Measurements from ENCODE around the gene ZNF804A.

Gene ZNF804A

DNA sequence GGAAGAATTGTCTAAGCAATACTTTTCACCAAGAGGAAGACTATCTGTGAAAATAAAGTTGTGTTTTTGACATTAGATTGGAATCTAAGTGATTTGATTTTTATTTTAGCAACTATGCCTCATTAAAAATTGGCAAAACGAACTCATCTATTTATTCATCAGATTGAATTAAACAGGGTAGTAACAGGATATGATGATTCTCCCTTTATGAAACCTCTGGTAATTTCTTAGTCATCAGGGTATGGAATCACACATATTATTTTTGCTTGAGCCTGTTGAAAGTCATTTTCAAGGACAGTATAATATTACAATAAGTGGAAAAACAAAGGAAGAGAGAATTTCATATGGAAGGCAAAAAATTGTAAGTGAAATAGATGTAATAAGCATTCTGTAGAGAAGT lies 22.0 kb downstream of the ZNF804A start:
- Histone ChIP-seq H3K4me2 (no peak overlapping the region), H4K20me1 (ENCODE audit: insufficient read depth) (no peaks in the 10 kb centered on the region), H3K4me3 (IDR thresholded peaks at IDR 0.05; ENCODE audit: insufficient read depth, low read depth, low read length) (no peak overlapping the region), H3K9ac (no peak overlapping the region), H3K79me2 (ENCODE audit: insufficient read depth, low read depth) (peaks cover 25% of the 10 kb centered on the region; the same call in 1 of the 2 replicates), H3K27me3 (ENCODE audit: insufficient read depth, low read depth) (no peaks in the 10 kb centered on the region), H2AFZ (ENCODE audit: low read depth) (no peak overlapping the region), H3K27ac (no peak overlapping the region), H3K4me1 (ENCODE audit: low read depth, poor library complexity, severe bottlenecking) (no peaks in the 10 kb centered on the region), H3K36me3 (ENCODE audit: insufficient read depth) (no peaks in the 10 kb centered on the region)
- TF ChIP-seq, protein P1, sequence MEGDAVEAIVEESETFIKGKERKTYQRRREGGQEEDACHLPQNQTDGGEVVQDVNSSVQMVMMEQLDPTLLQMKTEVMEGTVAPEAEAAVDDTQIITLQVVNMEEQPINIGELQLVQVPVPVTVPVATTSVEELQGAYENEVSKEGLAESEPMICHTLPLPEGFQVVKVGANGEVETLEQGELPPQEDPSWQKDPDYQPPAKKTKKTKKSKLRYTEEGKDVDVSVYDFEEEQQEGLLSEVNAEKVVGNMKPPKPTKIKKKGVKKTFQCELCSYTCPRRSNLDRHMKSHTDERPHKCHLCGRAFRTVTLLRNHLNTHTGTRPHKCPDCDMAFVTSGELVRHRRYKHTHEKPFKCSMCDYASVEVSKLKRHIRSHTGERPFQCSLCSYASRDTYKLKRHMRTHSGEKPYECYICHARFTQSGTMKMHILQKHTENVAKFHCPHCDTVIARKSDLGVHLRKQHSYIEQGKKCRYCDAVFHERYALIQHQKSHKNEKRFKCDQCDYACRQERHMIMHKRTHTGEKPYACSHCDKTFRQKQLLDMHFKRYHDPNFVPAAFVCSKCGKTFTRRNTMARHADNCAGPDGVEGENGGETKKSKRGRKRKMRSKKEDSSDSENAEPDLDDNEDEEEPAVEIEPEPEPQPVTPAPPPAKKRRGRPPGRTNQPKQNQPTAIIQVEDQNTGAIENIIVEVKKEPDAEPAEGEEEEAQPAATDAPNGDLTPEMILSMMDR (conservative IDR thresholded peaks at IDR 0.05; ENCODE audit: low read depth, low read length) = no peak

DNA sequence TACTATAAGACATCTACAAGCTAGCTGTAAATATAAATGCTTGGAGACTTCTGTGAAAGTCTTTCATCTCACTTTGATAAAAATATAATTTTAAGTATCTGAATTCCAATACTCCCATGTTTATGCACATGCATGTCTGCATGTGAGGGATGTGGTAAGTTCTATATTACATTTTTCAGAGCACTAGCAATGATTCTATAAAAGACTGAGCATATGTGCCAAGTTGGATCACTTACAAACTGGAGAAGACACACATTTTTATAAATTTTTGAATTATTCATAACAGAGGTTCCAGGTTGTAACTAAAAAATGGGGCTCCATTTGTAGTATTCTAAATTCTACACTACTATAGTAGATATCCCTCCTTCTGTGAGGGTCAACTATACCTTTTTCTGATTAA lies 26.0 kb downstream of the ZNF804A start:
- no peaks in the 10 kb centered on the region for H3K4me1 ChIP-seq (ENCODE audit: low read depth, poor library complexity, severe bottlenecking)
- H3K9ac ChIP-seq = no peak overlapping the region
- no peaks in the 10 kb centered on the region for H3K36me3 ChIP-seq (ENCODE audit: insufficient read depth)
- no peak overlapping the region for H3K4me2 ChIP-seq
- H2AFZ ChIP-seq (ENCODE audit: low read depth) = no peak overlapping the region
- H3K79me2 ChIP-seq (ENCODE audit: insufficient read depth, low read depth) = peaks cover 18% of the 10 kb centered on the region; the same call in 1 of the 2 replicates
- no peaks in the 10 kb centered on the region for H4K20me1 ChIP-seq (ENCODE audit: insufficient read depth)
- H3K4me3 ChIP-seq (IDR thresholded peaks at IDR 0.05; ENCODE audit: insufficient read depth, low read depth, low read length) = no peak overlapping the region
- H3K27ac ChIP-seq = no peak overlapping the region
- no peaks in the 10 kb centered on the region for H3K27me3 ChIP-seq (ENCODE audit: insufficient read depth, low read depth)
- TF ChIP-seq, protein P1 (conservative IDR thresholded peaks at IDR 0.05; ENCODE audit: low read depth, low read length) = no peak

DNA sequence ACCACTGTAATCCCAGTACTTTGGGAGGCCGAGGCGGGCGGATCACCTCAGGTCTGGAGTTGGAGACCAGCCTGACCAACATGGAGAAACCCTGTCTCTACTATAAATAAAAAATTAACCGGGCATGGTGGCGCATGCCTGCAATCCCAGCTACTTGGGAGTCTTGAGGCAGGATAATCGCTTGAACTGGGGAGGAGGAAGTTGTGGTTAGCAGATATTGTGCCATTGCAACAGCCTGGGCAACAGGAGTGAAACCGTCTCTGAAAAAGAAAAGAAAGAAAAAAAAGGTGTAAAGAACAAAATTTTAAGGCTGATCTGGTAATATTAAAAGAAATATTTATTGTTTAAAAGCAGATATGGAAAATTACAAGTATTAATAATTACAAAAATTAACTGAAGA lies 29.7 kb downstream of the ZNF804A start:
- Histone ChIP-seq H3K27me3 (ENCODE audit: insufficient read depth, low read depth) (no peaks in the 10 kb centered on the region), H4K20me1 (ENCODE audit: insufficient read depth) (no peaks in the 10 kb centered on the region), H3K27ac (no peak overlapping the region), H3K4me2 (no peak overlapping the region), H2AFZ (ENCODE audit: low read depth) (no peak overlapping the region), H3K4me1 (ENCODE audit: low read depth, poor library complexity, severe bottlenecking) (no peaks in the 10 kb centered on the region), H3K4me3 (IDR thresholded peaks at IDR 0.05; ENCODE audit: insufficient read depth, low read depth, low read length) (no peak overlapping the region), H3K79me2 (ENCODE audit: insufficient read depth, low read depth) (peaks cover 16% of the 10 kb centered on the region; the same call in 1 of the 2 replicates), H3K9ac (no peak overlapping the region), H3K36me3 (ENCODE audit: insufficient read depth) (no peaks in the 10 kb centered on the region)
- TF ChIP-seq, protein P1 (conservative IDR thresholded peaks at IDR 0.05; ENCODE audit: low read depth, low read length) = no peak

DNA sequence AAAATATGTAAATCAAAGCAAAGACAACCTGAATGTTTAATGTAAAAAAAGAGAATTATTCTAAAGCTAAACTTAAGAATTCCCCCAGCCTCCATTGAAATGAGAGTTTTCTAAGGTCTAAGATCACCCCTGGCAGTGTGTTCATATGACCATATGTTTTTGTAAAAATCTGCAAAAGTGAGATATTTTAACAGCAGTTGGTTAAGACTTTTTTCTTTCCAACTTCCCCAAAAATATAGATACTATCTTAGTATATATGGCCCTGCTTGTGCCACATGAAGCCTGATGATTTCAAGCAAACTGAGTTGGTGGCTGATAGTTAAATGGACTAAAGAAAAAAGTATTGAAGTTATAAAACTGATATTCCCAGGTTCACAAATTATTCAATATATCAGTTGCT lies 35.4 kb downstream of the ZNF804A start:
- H3K79me2 ChIP-seq (ENCODE audit: insufficient read depth, low read depth) = peaks cover 4% of the 10 kb centered on the region; the same call in 1 of the 2 replicates
- no peaks in the 10 kb centered on the region for H3K4me1 ChIP-seq (ENCODE audit: low read depth, poor library complexity, severe bottlenecking)
- H3K4me3 ChIP-seq (IDR thresholded peaks at IDR 0.05; ENCODE audit: insufficient read depth, low read depth, low read length) = no peak overlapping the region
- H3K27ac ChIP-seq = no peak overlapping the region
- no peak overlapping the region for H3K4me2 ChIP-seq
- no peak overlapping the region for H3K9ac ChIP-seq
- no peaks in the 10 kb centered on the region for H3K27me3 ChIP-seq (ENCODE audit: insufficient read depth, low read depth)
- no peaks in the 10 kb centered on the region for H4K20me1 ChIP-seq (ENCODE audit: insufficient read depth)
- no peak overlapping the region for H2AFZ ChIP-seq (ENCODE audit: low read depth)
- H3K36me3 ChIP-seq (ENCODE audit: insufficient read depth) = no peaks in the 10 kb centered on the region
- TF ChIP-seq, protein P1 (conservative IDR thresholded peaks at IDR 0.05; ENCODE audit: low read depth, low read length) = no peak
